ENCODE results near the gene MS4A14.

GRCh38 chr11:60428517-60428916 lies 32.3 kb downstream of the MS4A14 start:
- TF ChIP-seq POLR2AphosphoS5 (IDR thresholded peaks at IDR 0.05; ENCODE audit: low read depth) (no peak), SPI1 (IDR thresholded peaks at IDR 0.05; ENCODE audit: borderline replicate concordance, low read depth) (no peak)

Measured in HL-60 (cell line).